Endothelial cell of umbilical vein (primary cell): ENCODE data around the gene CARD11. TPM values are rescaled to one million over a fixed set of nuclear protein-coding genes. Genes with fewer than 3 reads are reported as not detected.

Experiments
- BruUV-seq: library from RNA; stranded (reverse); fragments of 400-500 nt; replicated peaks from 2 replicates; lab custom pipeline; 2021; lab: Mats Ljungman, UMichigan
- CTCF ChIA-PET: fragments of 300-600, 350-600 bp; sonication (Branson Sonifier 250); formaldehyde crosslinking; loops from one replicate; lab custom pipeline; 2021; ENCODE audit warnings: antibody characterized with exemption, inconsistent platforms; lab: Charles Lee
- POLR2A ChIA-PET: fragments of 300-600, 350-600 bp; sonication (Branson Sonifier 250); formaldehyde crosslinking; loops from one replicate; lab custom pipeline; 2021; ENCODE audit warnings: antibody characterized with exemption, inconsistent platforms; lab: Charles Lee
- DNase-seq: peaks from one replicate; pipeline ENCODE4 v3.0.0-alpha.2; 2011; ENCODE audit warnings: low read depth, low spot score
- FAIRE-seq: peaks from 2 replicates; lab custom pipeline; 2011; peaks lifted over from hg19 to GRCh38; lab: Jason Lieb, UNC
- H2AFZ ChIP-seq: 2 replicates; pipeline ENCODE4 v1.6.0; 2012; ENCODE audit warnings: low read depth, low read length, control low read depth, inconsistent platforms
- H3K27ac ChIP-seq: 2 replicates; pipeline ENCODE4 v1.5.1; 2011; ENCODE audit warnings: low read depth, mild to moderate bottlenecking, control low read depth, low read length, moderate library complexity; ENCODE audit not compliant: insufficient read depth
- H3K27me3 ChIP-seq, 2 experiments: 2 replicates each; pipeline versions ENCODE4 v1.6.0 to v1.6.1; 2011; ENCODE audit warnings: low read length in 2 of 2, mixed read lengths in 1 of 2; ENCODE audit not compliant: control insufficient read depth in 2 of 2, insufficient read depth in 2 of 2
- H3K36me3 ChIP-seq, 2 experiments: 2 replicates in 1 of 2; 3 replicates in 1 of 2; pipeline ENCODE4 v1.5.1; 2011; ENCODE audit warnings: low read length in 2 of 2, mild to moderate bottlenecking in 1 of 2, moderate library complexity in 1 of 2; ENCODE audit not compliant: control insufficient read depth in 2 of 2, insufficient read depth in 2 of 2; ENCODE audit errors: extremely low read depth in 1 of 2
- H3K4me1 ChIP-seq: 3 replicates; pipeline ENCODE4 v1.5.1; 2011; ENCODE audit warnings: mild to moderate bottlenecking, low read length; ENCODE audit not compliant: control insufficient read depth, insufficient read depth; ENCODE audit errors: extremely low read depth
- H3K4me2 ChIP-seq: 2 replicates; pipeline ENCODE4 v1.6.1; 2011; ENCODE audit warnings: low read length, control low read depth, mixed read lengths; ENCODE audit not compliant: insufficient read depth
- H3K4me3 ChIP-seq, 3 experiments: fragments of 200-600 bp in 1 of 3; sonication (generic), shearing (Covaris generic) in 1 of 3; replicated peaks in 1 of 3; 2 replicates each; pipeline ENCODE4 v1.5.1; 2011 to 2016; ENCODE audit warnings: control low read depth in 3 of 3, low read length in 3 of 3, mild to moderate bottlenecking in 2 of 3, inconsistent platforms in 1 of 3, low read depth in 1 of 3, moderate library complexity in 1 of 3; ENCODE audit not compliant: insufficient read depth in 1 of 3
- H3K79me2 ChIP-seq: 2 replicates; pipeline ENCODE4 v1.6.0; 2012; ENCODE audit warnings: low read length, inconsistent platforms; ENCODE audit not compliant: control insufficient read depth, insufficient read depth
- H3K9ac ChIP-seq: replicated peaks from 2 replicates; pipeline ENCODE3; 2011; ENCODE audit warnings: low read length, control low read depth; ENCODE audit not compliant: insufficient read depth; ENCODE audit errors: extremely low read depth
- H3K9me1 ChIP-seq: replicated peaks from 3 replicates; pipeline ENCODE4 v1.6.0; 2011; ENCODE audit warnings: mild to moderate bottlenecking, low read length; ENCODE audit not compliant: control insufficient read depth, insufficient read depth; ENCODE audit errors: extremely low read depth
- H3K9me3 ChIP-seq: replicated peaks from 2 replicates; pipeline ENCODE4 v1.5.1; 2012; ENCODE audit warnings: low read length, inconsistent platforms; ENCODE audit not compliant: control insufficient read depth, insufficient read depth
- H4K20me1 ChIP-seq: replicated peaks from 2 replicates; pipeline ENCODE3; 2011; ENCODE audit warnings: mild to moderate bottlenecking, low read length; ENCODE audit not compliant: control insufficient read depth, insufficient read depth; ENCODE audit errors: extremely low read depth
- EZH2 ChIP-seq: IDR thresholded peaks from 2 replicates; pipeline ENCODE4 v1.6.1; 2012; ENCODE audit warnings: borderline replicate concordance, low read depth, mild to moderate bottlenecking, moderate library complexity, low read length, inconsistent platforms; ENCODE audit not compliant: severe bottlenecking
- FOS ChIP-seq: IDR thresholded peaks from 2 replicates; pipeline ENCODE4 v1.6.1; 2011; ENCODE audit warnings: mild to moderate bottlenecking, low read length, moderate library complexity, borderline replicate concordance; ENCODE audit not compliant: insufficient read depth
- GATA2 ChIP-seq: IDR thresholded peaks from 2 replicates; pipeline ENCODE4 v1.7.0; 2011; ENCODE audit warnings: low read depth, mild to moderate bottlenecking, moderate library complexity, mixed read lengths, low read length; ENCODE audit not compliant: insufficient read length, insufficient read depth
- JUN ChIP-seq: IDR thresholded peaks from 2 replicates; pipeline ENCODE4 v1.6.1; 2011; ENCODE audit warnings: borderline replicate concordance, low read depth; ENCODE audit not compliant: insufficient read length, insufficient read depth
- MYC ChIP-seq: IDR thresholded peaks from one replicate; pipeline ENCODE4 v1.6.1; 2011; ENCODE audit warnings: mild to moderate bottlenecking, low read depth, low read length
- POLR2A ChIP-seq: IDR thresholded peaks from 2 replicates; pipeline ENCODE4 v1.6.1; 2012; ENCODE audit warnings: low read depth, mild to moderate bottlenecking, control low read depth, low read length
- POLR2AphosphoS5 ChIP-seq: IDR thresholded peaks from 2 replicates; pipeline ENCODE4 v1.6.1; 2012; ENCODE audit warnings: low read depth, mild to moderate bottlenecking, control low read depth, low read length, moderate library complexity; ENCODE audit not compliant: insufficient read depth
- dilution Hi-C: fragments of 300-500 bp; cut with MboI; formaldehyde crosslinking; loops from one replicate; pipeline ENCODE4 v1.15.0; 2019; ENCODE audit warnings: low sequenced_read_pairs; ENCODE audit not compliant: extremely low pct_ligation_motif_present
- intact Hi-C: fragments of 100-400 bp; cut with micrococcal nuclease; formaldehyde crosslinking; loops from one replicate; pipeline ENCODE4 v1.10.0; 2022
- polyA plus RNA-seq, 4 experiments: library from polyadenylated mRNA; depleted of rRNA in 3 of 4; stranded (reverse) in 3 of 4; unstranded in 1 of 4; fragments of >200 nt; gene quantifications; 2 replicates each; pipeline versions ENCODE4 v1.2.1 to v1.2.3, GENCODE V29; 2011 to 2012; ENCODE audit warnings: missing spikeins in 1 of 4
- total RNA-seq: library from RNA; stranded (reverse); gene quantifications from 2 replicates; pipeline ENCODE4 v1.2.3, GENCODE V29; 2021
- TF ChIP-seq, protein P1 (sequence below), 2 donors: IDR thresholded peaks; 1 replicate in 1 of 2; 2 replicates in 1 of 2; pipeline ENCODE4 v1.5.1; 2011; ENCODE audit warnings: low read length in 2 of 2, mild to moderate bottlenecking in 2 of 2, moderate library complexity in 2 of 2, control low read depth in 1 of 2, inconsistent platforms in 1 of 2, low read depth in 1 of 2; ENCODE audit not compliant: insufficient read depth in 1 of 2; ENCODE audit errors: extremely low read depth in 1 of 2
- TF ChIP-seq, protein P2 (sequence below): IDR thresholded peaks from 2 replicates; pipeline ENCODE4 v1.6.1; 2011; ENCODE audit not compliant: insufficient read depth, insufficient read length

CARD11 gene
- total and polyA plus RNA-seq, 2 donors (not counting 3 experiments of a cell fraction or from before 2014, with no cell fraction given): 20.4 to 41.8 TPM

GRCh38 chr7:2915023-2915422 is 128.6 kb downstream of the CARD11 start:
- no peaks in the 10 kb centered on the region for H3K4me1 ChIP-seq
- H3K79me2 ChIP-seq: no peaks in the 10 kb centered on the region
- intact Hi-C loops (no loop called here), dilution Hi-C loops (no loop called here)
- no TSS peak for BruUV-seq
- no peak overlapping the region for H2AFZ ChIP-seq
- TF ChIP-seq FOS (no peak), JUN (no peak), POLR2A (no peak), POLR2AphosphoS5 (no peak), MYC (no peak), EZH2 (no peak), GATA2 (no peak)
- TF ChIP-seq, protein P1, sequence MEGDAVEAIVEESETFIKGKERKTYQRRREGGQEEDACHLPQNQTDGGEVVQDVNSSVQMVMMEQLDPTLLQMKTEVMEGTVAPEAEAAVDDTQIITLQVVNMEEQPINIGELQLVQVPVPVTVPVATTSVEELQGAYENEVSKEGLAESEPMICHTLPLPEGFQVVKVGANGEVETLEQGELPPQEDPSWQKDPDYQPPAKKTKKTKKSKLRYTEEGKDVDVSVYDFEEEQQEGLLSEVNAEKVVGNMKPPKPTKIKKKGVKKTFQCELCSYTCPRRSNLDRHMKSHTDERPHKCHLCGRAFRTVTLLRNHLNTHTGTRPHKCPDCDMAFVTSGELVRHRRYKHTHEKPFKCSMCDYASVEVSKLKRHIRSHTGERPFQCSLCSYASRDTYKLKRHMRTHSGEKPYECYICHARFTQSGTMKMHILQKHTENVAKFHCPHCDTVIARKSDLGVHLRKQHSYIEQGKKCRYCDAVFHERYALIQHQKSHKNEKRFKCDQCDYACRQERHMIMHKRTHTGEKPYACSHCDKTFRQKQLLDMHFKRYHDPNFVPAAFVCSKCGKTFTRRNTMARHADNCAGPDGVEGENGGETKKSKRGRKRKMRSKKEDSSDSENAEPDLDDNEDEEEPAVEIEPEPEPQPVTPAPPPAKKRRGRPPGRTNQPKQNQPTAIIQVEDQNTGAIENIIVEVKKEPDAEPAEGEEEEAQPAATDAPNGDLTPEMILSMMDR (IDR thresholded peaks at IDR 0.05; ENCODE audit: extremely low read depth in 1 of 2, insufficient read depth in 1 of 2, low read depth in 1 of 2, low read length in 2 of 2): no peak
- TF ChIP-seq, protein P2, sequence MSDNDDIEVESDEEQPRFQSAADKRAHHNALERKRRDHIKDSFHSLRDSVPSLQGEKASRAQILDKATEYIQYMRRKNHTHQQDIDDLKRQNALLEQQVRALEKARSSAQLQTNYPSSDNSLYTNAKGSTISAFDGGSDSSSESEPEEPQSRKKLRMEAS: no peak
- no peaks in the 10 kb centered on the region for H4K20me1 ChIP-seq
- H3K36me3 ChIP-seq: peaks cover under 1 to 3% of the 10 kb centered on the region in 2 experiments
- H3K27ac ChIP-seq: no peak overlapping the region
- H3K27me3 ChIP-seq: no peaks in the 10 kb centered on the region
- POLR2A ChIA-PET: no interaction called here
- DNase-seq (no peak), FAIRE-seq (no peak)
- no peak overlapping the region for H3K4me3 ChIP-seq
- CTCF ChIA-PET: no interaction called here
- no peak overlapping the region for H3K4me2 ChIP-seq
- H3K9ac ChIP-seq: no peak overlapping the region
- H3K9me3 ChIP-seq: no peaks in the 10 kb centered on the region
- H3K9me1 ChIP-seq: no peaks in the 10 kb centered on the region
